Measurements from ENCODE around the gene TMTC1. TPM values are rescaled to one million over a fixed set of nuclear protein-coding genes. Genes with fewer than 3 reads are reported as not detected.

Gene TMTC1
- total and polyA plus RNA-seq, 9 of the 15 experiments (the other 6 are each of a cell fraction or from before 2014, with no cell fraction given) = under 0.01 to 0.18 (median 0.06) TPM; not detected in 2

DNA sequence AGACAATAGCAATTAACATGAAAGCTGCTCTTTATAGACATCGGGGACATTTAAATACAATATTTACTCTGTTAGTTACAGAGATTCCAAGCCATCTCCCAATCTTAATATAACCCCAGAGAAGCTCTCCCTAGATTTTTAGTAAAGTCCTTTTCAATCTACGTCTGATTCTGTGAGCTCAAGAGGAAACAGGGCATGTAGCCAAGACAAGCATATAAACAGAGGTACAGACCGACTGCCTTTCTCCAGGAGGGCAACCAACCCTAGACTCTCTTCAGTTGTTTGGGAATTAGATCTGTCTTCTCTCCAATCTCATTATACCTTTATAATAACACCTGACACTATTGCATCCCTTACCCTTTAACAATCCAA lies 57.4 kb downstream of the TMTC1 start:
- 0 out of 5 replicates have a peak, but pooled peaks cover 0 to 4% of the 10 kb centered on the region in 2 experiments for H3K27me3 ChIP-seq (ENCODE audit: control insufficient read depth in 2 of 2, insufficient read depth in 2 of 2, low read length in 2 of 2)
- H3K36me3 ChIP-seq (ENCODE audit: control insufficient read depth, insufficient read depth, low read length) = no peaks in the 10 kb centered on the region
- ChIA-PET POLR2A (interaction anchor here (0.7 to 1.5 kb wide), 3 partner anchors 9 to 565 kb away, joined by 3 to 4 read pairs (median 4); no protein-coding TSS in a partner anchor), CTCF (ENCODE audit: low intra/inter-chr PET ratio) (no interaction called here)
- no peaks in the 10 kb centered on the region for H3K79me2 ChIP-seq (ENCODE audit: control insufficient read depth, insufficient read depth, low read length)
- in situ Hi-C loops (cut with MboI) = no loop called here
- 0% methylated on average over 3 of the region's 3 CpGs for WGBS (ENCODE audit: insufficient coverage, low coverage, missing lambda C conversion rate)
- intact Hi-C loops (cut with micrococcal nuclease) = no loop called here
- no peaks in the 10 kb centered on the region for H4K20me1 ChIP-seq (replicated peaks; ENCODE audit: control insufficient read depth, insufficient read depth, low read length)
- no TSS peak for BruUV-seq (replicated peaks)
- H3K4me2 ChIP-seq (ENCODE audit: insufficient read depth, low read length) = no peak overlapping the region
- no peaks in the 10 kb centered on the region for H3K9me3 ChIP-seq (replicated peaks; ENCODE audit: control insufficient read depth, insufficient read depth, low read depth, low read length)
- H3K27ac ChIP-seq (ENCODE audit: extremely low read depth, low read depth, low read length) = no peak overlapping the region
- H2AFZ ChIP-seq (ENCODE audit: low read depth, low read length) = no peak overlapping the region
- no peaks in the 10 kb centered on the region for H3K4me1 ChIP-seq (replicated peaks in 1 of 2; ENCODE audit: control insufficient read depth in 2 of 2, insufficient read depth in 2 of 2, low read length in 2 of 2)
- no peak overlapping the region for H3K9ac ChIP-seq (ENCODE audit: insufficient read depth in 1 of 2, low read depth in 2 of 2, low read length in 2 of 2)
- no peaks in the 10 kb centered on the region for H3K9me1 ChIP-seq (ENCODE audit: control insufficient read depth, insufficient read depth, low read length)
- DNase-seq (ENCODE audit: extremely low read depth in 1 of 4, low spot score in 3 of 4) (no peak), FAIRE-seq (no peak), ATAC-seq (no peak)
- TF ChIP-seq HNRNPL (IDR thresholded peaks at IDR 0.05; ENCODE audit: low read depth, low read length) = no peak
- TF ChIP-seq, protein P1, sequence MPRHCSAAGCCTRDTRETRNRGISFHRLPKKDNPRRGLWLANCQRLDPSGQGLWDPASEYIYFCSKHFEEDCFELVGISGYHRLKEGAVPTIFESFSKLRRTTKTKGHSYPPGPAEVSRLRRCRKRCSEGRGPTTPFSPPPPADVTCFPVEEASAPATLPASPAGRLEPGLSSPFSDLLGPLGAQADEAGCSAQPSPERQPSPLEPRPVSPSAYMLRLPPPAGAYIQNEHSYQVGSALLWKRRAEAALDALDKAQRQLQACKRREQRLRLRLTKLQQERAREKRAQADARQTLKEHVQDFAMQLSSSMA (CRISPR knock-in tag; IDR thresholded peaks at IDR 0.05) = no peak
- no peak for TF ChIP-seq PPARD (CRISPR knock-in tag; IDR thresholded peaks at IDR 0.05)
- TF ChIP-seq NONO (IDR thresholded peaks at IDR 0.05; ENCODE audit: low read depth in 2 of 2, low read length in 1 of 2) = no peak
- no peak for TF ChIP-seq ARID1B (IDR thresholded peaks at IDR 0.05)
- TF ChIP-seq, protein P2, sequence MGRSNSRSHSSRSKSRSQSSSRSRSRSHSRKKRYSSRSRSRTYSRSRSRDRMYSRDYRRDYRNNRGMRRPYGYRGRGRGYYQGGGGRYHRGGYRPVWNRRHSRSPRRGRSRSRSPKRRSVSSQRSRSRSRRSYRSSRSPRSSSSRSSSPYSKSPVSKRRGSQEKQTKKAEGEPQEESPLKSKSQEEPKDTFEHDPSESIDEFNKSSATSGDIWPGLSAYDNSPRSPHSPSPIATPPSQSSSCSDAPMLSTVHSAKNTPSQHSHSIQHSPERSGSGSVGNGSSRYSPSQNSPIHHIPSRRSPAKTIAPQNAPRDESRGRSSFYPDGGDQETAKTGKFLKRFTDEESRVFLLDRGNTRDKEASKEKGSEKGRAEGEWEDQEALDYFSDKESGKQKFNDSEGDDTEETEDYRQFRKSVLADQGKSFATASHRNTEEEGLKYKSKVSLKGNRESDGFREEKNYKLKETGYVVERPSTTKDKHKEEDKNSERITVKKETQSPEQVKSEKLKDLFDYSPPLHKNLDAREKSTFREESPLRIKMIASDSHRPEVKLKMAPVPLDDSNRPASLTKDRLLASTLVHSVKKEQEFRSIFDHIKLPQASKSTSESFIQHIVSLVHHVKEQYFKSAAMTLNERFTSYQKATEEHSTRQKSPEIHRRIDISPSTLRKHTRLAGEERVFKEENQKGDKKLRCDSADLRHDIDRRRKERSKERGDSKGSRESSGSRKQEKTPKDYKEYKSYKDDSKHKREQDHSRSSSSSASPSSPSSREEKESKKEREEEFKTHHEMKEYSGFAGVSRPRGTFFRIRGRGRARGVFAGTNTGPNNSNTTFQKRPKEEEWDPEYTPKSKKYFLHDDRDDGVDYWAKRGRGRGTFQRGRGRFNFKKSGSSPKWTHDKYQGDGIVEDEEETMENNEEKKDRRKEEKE (IDR thresholded peaks at IDR 0.05; ENCODE audit: borderline replicate concordance in 1 of 2, control insufficient read depth in 1 of 2, low read depth in 2 of 2, low read length in 1 of 2) = no peak
- TF ChIP-seq, protein P3, sequence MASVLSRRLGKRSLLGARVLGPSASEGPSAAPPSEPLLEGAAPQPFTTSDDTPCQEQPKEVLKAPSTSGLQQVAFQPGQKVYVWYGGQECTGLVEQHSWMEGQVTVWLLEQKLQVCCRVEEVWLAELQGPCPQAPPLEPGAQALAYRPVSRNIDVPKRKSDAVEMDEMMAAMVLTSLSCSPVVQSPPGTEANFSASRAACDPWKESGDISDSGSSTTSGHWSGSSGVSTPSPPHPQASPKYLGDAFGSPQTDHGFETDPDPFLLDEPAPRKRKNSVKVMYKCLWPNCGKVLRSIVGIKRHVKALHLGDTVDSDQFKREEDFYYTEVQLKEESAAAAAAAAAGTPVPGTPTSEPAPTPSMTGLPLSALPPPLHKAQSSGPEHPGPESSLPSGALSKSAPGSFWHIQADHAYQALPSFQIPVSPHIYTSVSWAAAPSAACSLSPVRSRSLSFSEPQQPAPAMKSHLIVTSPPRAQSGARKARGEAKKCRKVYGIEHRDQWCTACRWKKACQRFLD (CRISPR knock-in tag; IDR thresholded peaks at IDR 0.05) = no peak
- TF ChIP-seq ZNF436 (CRISPR knock-in tag; IDR thresholded peaks at IDR 0.05) = no peak
- TF ChIP-seq, protein P4, sequence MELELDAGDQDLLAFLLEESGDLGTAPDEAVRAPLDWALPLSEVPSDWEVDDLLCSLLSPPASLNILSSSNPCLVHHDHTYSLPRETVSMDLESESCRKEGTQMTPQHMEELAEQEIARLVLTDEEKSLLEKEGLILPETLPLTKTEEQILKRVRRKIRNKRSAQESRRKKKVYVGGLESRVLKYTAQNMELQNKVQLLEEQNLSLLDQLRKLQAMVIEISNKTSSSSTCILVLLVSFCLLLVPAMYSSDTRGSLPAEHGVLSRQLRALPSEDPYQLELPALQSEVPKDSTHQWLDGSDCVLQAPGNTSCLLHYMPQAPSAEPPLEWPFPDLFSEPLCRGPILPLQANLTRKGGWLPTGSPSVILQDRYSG (tag; conservative IDR thresholded peaks at IDR 0.05; ENCODE audit: low read depth) = no peak
- no peak for TF ChIP-seq CCNT2 (IDR thresholded peaks at IDR 0.05; ENCODE audit: borderline replicate concordance, extremely low read depth, insufficient read length, low read depth, low read length)
- no peak for TF ChIP-seq ZNF764 (CRISPR knock-in tag; IDR thresholded peaks at IDR 0.05; ENCODE audit: low read depth)
- no peak for TF ChIP-seq PHF21A (IDR thresholded peaks at IDR 0.05; ENCODE audit: borderline replicate concordance, low read depth)
- TF ChIP-seq, protein P5, sequence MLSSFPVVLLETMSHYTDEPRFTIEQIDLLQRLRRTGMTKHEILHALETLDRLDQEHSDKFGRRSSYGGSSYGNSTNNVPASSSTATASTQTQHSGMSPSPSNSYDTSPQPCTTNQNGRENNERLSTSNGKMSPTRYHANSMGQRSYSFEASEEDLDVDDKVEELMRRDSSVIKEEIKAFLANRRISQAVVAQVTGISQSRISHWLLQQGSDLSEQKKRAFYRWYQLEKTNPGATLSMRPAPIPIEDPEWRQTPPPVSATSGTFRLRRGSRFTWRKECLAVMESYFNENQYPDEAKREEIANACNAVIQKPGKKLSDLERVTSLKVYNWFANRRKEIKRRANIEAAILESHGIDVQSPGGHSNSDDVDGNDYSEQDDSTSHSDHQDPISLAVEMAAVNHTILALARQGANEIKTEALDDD (IDR thresholded peaks at IDR 0.05) = no peak
- no peak overlapping the region for H3K4me3 ChIP-seq

Measured in K562 (cell line).